SK-N-SH (cell line): ENCODE measurements around the gene SLC50A1. TPM values are rescaled to one million over a fixed set of nuclear protein-coding genes. Genes with fewer than 3 reads are reported as not detected.

Experiments
- CTCF ChIA-PET: fragments of 300-600, 350-600 bp; formaldehyde crosslinking; extraction: SDS; loops from one replicate; lab custom pipeline; 2021; lab: Yijun Ruan, JAX
- POLR2A ChIA-PET: fragments of 350-600 bp; sonication (Branson Sonifier 250); formaldehyde crosslinking; extraction: SDS; loops from one replicate; lab custom pipeline; 2020; ENCODE audit warnings: antibody characterized with exemption, inconsistent platforms; lab: Yijun Ruan, JAX
- DNase-seq: peaks from one replicate; pipeline ENCODE4 v3.0.0; 2012
- H2AFZ ChIP-seq: fragments of 200-600 bp; sonication (generic); 2 replicates; pipeline ENCODE4 v1.8.1; 2016; ENCODE audit warnings: antibody characterized with exemption, mild to moderate bottlenecking, low read depth
- H3F3A ChIP-seq: fragments of 200-600 bp; sonication (generic); replicated peaks from 2 replicates; pipeline ENCODE3; 2016; ENCODE audit warnings: antibody characterized with exemption, mild to moderate bottlenecking; ENCODE audit not compliant: insufficient read depth
- H3K27ac ChIP-seq, 2 experiments: fragments of 200-500 bp in 1 of 2; fragments of 200-600 bp in 1 of 2; sonication (Bioruptor generic) in 1 of 2; sonication (generic), shearing (Covaris generic) in 1 of 2; 2 replicates each; pipeline versions ENCODE4 v1.5.1 to v1.6.1; 2014 to 2016; ENCODE audit warnings: low read depth in 2 of 2, inconsistent platforms in 1 of 2, low read length in 1 of 2, mild to moderate bottlenecking in 1 of 2, mixed read lengths in 1 of 2
- H3K27me3 ChIP-seq: fragments of 200-600 bp; sonication (generic), shearing (Covaris generic); 2 replicates; pipeline ENCODE4 v1.6.1; 2016; ENCODE audit warnings: mixed run types; ENCODE audit not compliant: insufficient read depth
- H3K36me3 ChIP-seq, 2 experiments: fragments of 200-500 bp in 1 of 2; fragments of 200-600 bp in 1 of 2; sonication (Bioruptor generic) in 1 of 2; sonication (generic) in 1 of 2; replicated peaks in 1 of 2; 2 replicates each; pipeline versions ENCODE3 to v1.5.1; 2014 to 2016; ENCODE audit warnings: low read length in 1 of 2, mild to moderate bottlenecking in 1 of 2; ENCODE audit not compliant: insufficient read depth in 2 of 2, control insufficient read depth in 1 of 2
- H3K4me1 ChIP-seq, 2 experiments: fragments of 200-500 bp in 1 of 2; fragments of 200-600 bp in 1 of 2; sonication (Bioruptor generic) in 1 of 2; sonication (generic), shearing (Covaris generic) in 1 of 2; 2 replicates each; pipeline versions ENCODE4 v1.5.1 to v1.6.1; 2014 to 2016; ENCODE audit warnings: low read depth in 1 of 2, low read length in 1 of 2, mixed run types in 1 of 2; ENCODE audit not compliant: insufficient read depth in 2 of 2, control insufficient read depth in 1 of 2
- H3K4me2 ChIP-seq: fragments of 200-600 bp; sonication (generic), shearing (Covaris generic); 2 replicates; pipeline ENCODE4 v1.6.1; 2017; ENCODE audit warnings: mixed run types
- H3K4me3 ChIP-seq, 2 experiments: fragments of 200-500 bp in 1 of 2; fragments of 200-600 bp in 1 of 2; sonication (Bioruptor generic) in 1 of 2; sonication (generic), shearing (Covaris generic) in 1 of 2; 2 replicates each; pipeline versions ENCODE4 v1.5.1 to v1.8.1; 2014 to 2016; ENCODE audit warnings: low read depth in 2 of 2, inconsistent platforms in 1 of 2, low read length in 1 of 2, mild to moderate bottlenecking in 1 of 2, mixed read lengths in 1 of 2, moderate library complexity in 1 of 2
- H3K79me2 ChIP-seq: fragments of 200-600 bp; sonication (generic); 2 replicates; pipeline ENCODE4 v1.8.1; 2017; ENCODE audit warnings: mild to moderate bottlenecking; ENCODE audit not compliant: insufficient read depth
- H3K9ac ChIP-seq: fragments of 200-600 bp; sonication (generic); 2 replicates; pipeline ENCODE4 v1.6.1; 2017; ENCODE audit warnings: mixed run types
- H3K9me2 ChIP-seq: fragments of 200-600 bp; sonication (generic); 2 replicates; pipeline ENCODE4 v1.6.1; 2017; ENCODE audit warnings: mixed run types
- H3K9me3 ChIP-seq: fragments of 200-600 bp; sonication (generic); 2 replicates; pipeline ENCODE4 v1.6.1; 2017; ENCODE audit warnings: mixed run types, mild to moderate bottlenecking, moderate library complexity
- H4K20me1 ChIP-seq: fragments of 200-600 bp; sonication (generic); 2 replicates; pipeline ENCODE4 v1.6.1; 2017; ENCODE audit warnings: mild to moderate bottlenecking, mixed run types; ENCODE audit not compliant: insufficient read depth
- CHD2 ChIP-seq: fragments of 150-350 bp; IDR thresholded peaks from 2 replicates; pipeline ENCODE4 v1.6.1; 2018; ENCODE audit warnings: low read length; ENCODE audit not compliant: partially characterized antibody
- EZH2phosphoT487 ChIP-seq: fragments of 200-600 bp; sonication (generic); IDR thresholded peaks from 2 replicates; pipeline ENCODE4 v1.6.1; 2017; ENCODE audit warnings: low read depth, mixed run types, mild to moderate bottlenecking, antibody characterized with exemption, moderate library complexity, borderline replicate concordance
- FOXM1 ChIP-seq: IDR thresholded peaks from 2 replicates; pipeline ENCODE4 v1.4.0; 2012; ENCODE audit warnings: low read depth, mild to moderate bottlenecking
- GATA2 ChIP-seq: sonication (generic); formaldehyde crosslinking; IDR thresholded peaks from 2 replicates; pipeline ENCODE4 v1.5.0; 2020; ENCODE audit warnings: mild to moderate bottlenecking, missing genetic modification reagents
- MEF2A ChIP-seq: IDR thresholded peaks from 2 replicates; pipeline ENCODE4 v1.4.0; 2012; ENCODE audit warnings: low read depth, borderline replicate concordance
- NRF1 ChIP-seq: IDR thresholded peaks from 2 replicates; pipeline ENCODE4 v1.6.1; 2012; ENCODE audit warnings: low read depth, mild to moderate bottlenecking, low read length
- RCOR1 ChIP-seq: fragments of 150-350 bp; IDR thresholded peaks from 2 replicates; pipeline ENCODE4 v1.6.1; 2017; ENCODE audit warnings: antibody characterized with exemption, low read length
- RXRA ChIP-seq: IDR thresholded peaks from 2 replicates; pipeline ENCODE4 v1.4.0; 2012; ENCODE audit warnings: low read depth, mild to moderate bottlenecking, borderline replicate concordance
- SIN3A ChIP-seq: IDR thresholded peaks from 2 replicates; pipeline ENCODE4 v1.6.1; 2012; ENCODE audit warnings: low read depth, mild to moderate bottlenecking, low read length, moderate library complexity, borderline replicate concordance
- SMC3 ChIP-seq: IDR thresholded peaks from 2 replicates; pipeline ENCODE4 v1.6.1; 2012; ENCODE audit warnings: low read depth, low read length, improper control_type of control experiment
- TCF12 ChIP-seq: IDR thresholded peaks from 2 replicates; pipeline ENCODE4 v1.4.0; 2012
- TEAD4 ChIP-seq: IDR thresholded peaks from 2 replicates; pipeline ENCODE4 v1.4.0; 2012; ENCODE audit warnings: mild to moderate bottlenecking, borderline replicate concordance; ENCODE audit not compliant: insufficient read depth
- WGBS: methylation state at CpG from one replicate; pipeline ENCODE4 v1.1.6; 2017; ENCODE audit warnings: low lambda C conversion rate; 5-methylcytosine and 5-hydroxymethylcytosine counted together
- polyA plus RNA-seq, 3 experiments: library from polyadenylated mRNA; depleted of rRNA; stranded (reverse); fragments of >200 nt; gene quantifications; 2 replicates each; pipeline ENCODE4 v1.2.3, GENCODE V29; 2012
- TF ChIP-seq, protein P1 (sequence below): fragments of 150-350 bp; IDR thresholded peaks from 2 replicates; pipeline ENCODE4 v1.6.1; 2016; ENCODE audit warnings: mild to moderate bottlenecking, low read depth, low read length
- TF ChIP-seq, protein P2 (sequence below): IDR thresholded peaks from 2 replicates; pipeline ENCODE4 v1.4.0; 2012; ENCODE audit warnings: low read depth, borderline replicate concordance
- TF ChIP-seq, protein P3 (sequence below): IDR thresholded peaks from 2 replicates; pipeline ENCODE4 v1.4.0; 2012; ENCODE audit warnings: low read depth
- TF ChIP-seq, protein P4 (sequence below): IDR thresholded peaks from 2 replicates; pipeline ENCODE4 v1.4.0; 2012; ENCODE audit warnings: low read depth, borderline replicate concordance

SLC50A1 gene
- polyA plus RNA-seq, 1 of the 3 experiments (the other 2 are of a cell fraction), result 58.4 TPM

DNA sequence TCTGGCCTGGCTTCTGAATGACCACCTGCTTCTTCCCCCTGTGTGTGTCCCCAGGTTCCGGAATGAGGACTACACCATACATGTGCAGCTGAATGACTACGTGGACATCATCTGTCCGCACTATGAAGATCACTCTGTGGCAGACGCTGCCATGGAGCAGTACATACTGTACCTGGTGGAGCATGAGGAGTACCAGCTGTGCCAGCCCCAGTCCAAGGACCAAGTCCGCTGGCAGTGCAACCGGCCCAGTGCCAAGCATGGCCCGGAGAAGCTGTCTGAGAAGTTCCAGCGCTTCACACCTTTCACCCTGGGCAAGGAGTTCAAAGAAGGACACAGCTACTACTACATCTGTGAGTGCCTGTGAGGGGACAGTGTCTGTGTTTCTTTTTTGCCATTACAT is 4.4 kb upstream of the SLC50A1 start:
- no peaks in the 10 kb centered on the region for H3K9me2 ChIP-seq
- peaks cover 19 to 50% of the 10 kb centered on the region in 2 experiments for H3K4me1 ChIP-seq
- DNase-seq, result no peak
- POLR2A ChIA-PET, result interaction anchor here (0.6 kb wide), 1 partner anchor 25 kb away, joined by 3 read pairs; no protein-coding TSS in a partner anchor
- H3K79me2 ChIP-seq, result peaks cover 1% of the 10 kb centered on the region; the same call in 1 of the 2 replicates
- peaks cover 20% of the 10 kb centered on the region for H3F3A ChIP-seq
- H3K9me3 ChIP-seq, result no peaks in the 10 kb centered on the region
- WGBS, result 96% methylated on average over 4 of the region's 8 CpGs
- H4K20me1 ChIP-seq, result no peaks in the 10 kb centered on the region
- no peak overlapping the region for H3K4me2 ChIP-seq
- no peak overlapping the region for H2AFZ ChIP-seq
- H3K9ac ChIP-seq, result no peak overlapping the region
- CTCF ChIA-PET, result interaction anchor here (0.6 to 9.7 kb wide), 8 partner anchors 36 to 96 kb away, joined by 3 to 67 read pairs (median 4); partner anchors contain the start of gene KRTCAP2
- H3K27ac ChIP-seq, result no peak overlapping the region
- H3K4me3 ChIP-seq, result no peak overlapping the region
- no peaks in the 10 kb centered on the region for H3K27me3 ChIP-seq
- TF ChIP-seq FOXM1 (no peak), SIN3A (no peak), NRF1 (no peak), GATA2 (CRISPR knock-in tag) (no peak)
- TF ChIP-seq, protein P1, sequence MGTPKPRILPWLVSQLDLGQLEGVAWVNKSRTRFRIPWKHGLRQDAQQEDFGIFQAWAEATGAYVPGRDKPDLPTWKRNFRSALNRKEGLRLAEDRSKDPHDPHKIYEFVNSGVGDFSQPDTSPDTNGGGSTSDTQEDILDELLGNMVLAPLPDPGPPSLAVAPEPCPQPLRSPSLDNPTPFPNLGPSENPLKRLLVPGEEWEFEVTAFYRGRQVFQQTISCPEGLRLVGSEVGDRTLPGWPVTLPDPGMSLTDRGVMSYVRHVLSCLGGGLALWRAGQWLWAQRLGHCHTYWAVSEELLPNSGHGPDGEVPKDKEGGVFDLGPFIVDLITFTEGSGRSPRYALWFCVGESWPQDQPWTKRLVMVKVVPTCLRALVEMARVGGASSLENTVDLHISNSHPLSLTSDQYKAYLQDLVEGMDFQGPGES, result no peak
- TF ChIP-seq, protein P2, sequence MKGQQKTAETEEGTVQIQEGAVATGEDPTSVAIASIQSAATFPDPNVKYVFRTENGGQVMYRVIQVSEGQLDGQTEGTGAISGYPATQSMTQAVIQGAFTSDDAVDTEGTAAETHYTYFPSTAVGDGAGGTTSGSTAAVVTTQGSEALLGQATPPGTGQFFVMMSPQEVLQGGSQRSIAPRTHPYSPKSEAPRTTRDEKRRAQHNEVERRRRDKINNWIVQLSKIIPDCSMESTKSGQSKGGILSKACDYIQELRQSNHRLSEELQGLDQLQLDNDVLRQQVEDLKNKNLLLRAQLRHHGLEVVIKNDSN, result no peak
- TF ChIP-seq, protein P3, sequence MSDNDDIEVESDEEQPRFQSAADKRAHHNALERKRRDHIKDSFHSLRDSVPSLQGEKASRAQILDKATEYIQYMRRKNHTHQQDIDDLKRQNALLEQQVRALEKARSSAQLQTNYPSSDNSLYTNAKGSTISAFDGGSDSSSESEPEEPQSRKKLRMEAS, result no peak
- H3K36me3 ChIP-seq, result peaks cover 5 to 23% of the 10 kb centered on the region in 2 experiments

DNA sequence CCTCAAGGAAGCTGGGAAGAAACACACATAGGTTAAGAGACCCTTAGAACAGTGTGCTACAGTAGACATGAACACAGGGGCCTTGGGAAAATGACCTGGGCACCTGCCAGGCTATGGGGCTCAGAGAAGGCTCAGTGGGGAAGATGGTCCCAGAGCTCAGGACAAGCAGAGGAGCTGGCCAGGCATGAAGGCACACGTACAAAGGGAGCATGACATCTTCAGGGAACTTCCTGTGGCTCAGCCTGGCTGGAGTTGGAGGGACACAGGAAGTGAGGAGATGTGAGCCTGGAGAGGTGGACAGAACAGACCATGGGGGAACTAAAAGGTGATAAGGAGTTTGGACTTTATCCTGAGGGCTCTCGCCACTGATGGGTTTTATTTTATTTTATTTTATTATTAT is 3.8 kb upstream of the SLC50A1 start:
- ChIA-PET POLR2A (no interaction called here), CTCF (interaction anchor here (0.6 to 9.7 kb wide), 6 partner anchors 36 to 87 kb away, joined by 3 to 67 read pairs (median 13); partner anchors contain the start of gene KRTCAP2)
- peaks cover 20 to 48% of the 10 kb centered on the region in 2 experiments for H3K4me1 ChIP-seq

More for the DNA sequence above, 3.8 kb upstream of the SLC50A1 start:
- H2AFZ ChIP-seq, result no peak overlapping the region
- H3K36me3 ChIP-seq, result peaks cover 5 to 23% of the 10 kb centered on the region in 2 experiments
- 89% methylated on average over 2 of the region's 2 CpGs for WGBS
- no peak overlapping the region for H3K27ac ChIP-seq
- no peak for DNase-seq
- no peak overlapping the region for H3K4me3 ChIP-seq
- no peaks in the 10 kb centered on the region for H3K9me3 ChIP-seq
- no peaks in the 10 kb centered on the region for H3K27me3 ChIP-seq
- H3K9ac ChIP-seq, result no peak overlapping the region
- TF ChIP-seq MEF2A (no peak), SMC3 (no peak), TEAD4 (no peak), RXRA (no peak), TCF12 (no peak), SIN3A (no peak), CHD2 (no peak), RCOR1 (no peak), EZH2phosphoT487 (no peak)
- TF ChIP-seq, protein P3, result no peak
- TF ChIP-seq, protein P1, result no peak
- TF ChIP-seq, protein P2, result no peak
- TF ChIP-seq, protein P4, sequence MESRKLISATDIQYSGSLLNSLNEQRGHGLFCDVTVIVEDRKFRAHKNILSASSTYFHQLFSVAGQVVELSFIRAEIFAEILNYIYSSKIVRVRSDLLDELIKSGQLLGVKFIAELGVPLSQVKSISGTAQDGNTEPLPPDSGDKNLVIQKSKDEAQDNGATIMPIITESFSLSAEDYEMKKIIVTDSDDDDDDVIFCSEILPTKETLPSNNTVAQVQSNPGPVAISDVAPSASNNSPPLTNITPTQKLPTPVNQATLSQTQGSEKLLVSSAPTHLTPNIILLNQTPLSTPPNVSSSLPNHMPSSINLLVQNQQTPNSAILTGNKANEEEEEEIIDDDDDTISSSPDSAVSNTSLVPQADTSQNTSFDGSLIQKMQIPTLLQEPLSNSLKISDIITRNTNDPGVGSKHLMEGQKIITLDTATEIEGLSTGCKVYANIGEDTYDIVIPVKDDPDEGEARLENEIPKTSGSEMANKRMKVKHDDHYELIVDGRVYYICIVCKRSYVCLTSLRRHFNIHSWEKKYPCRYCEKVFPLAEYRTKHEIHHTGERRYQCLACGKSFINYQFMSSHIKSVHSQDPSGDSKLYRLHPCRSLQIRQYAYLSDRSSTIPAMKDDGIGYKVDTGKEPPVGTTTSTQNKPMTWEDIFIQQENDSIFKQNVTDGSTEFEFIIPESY, result no peak
- peaks cover 7% of the 10 kb centered on the region; the same call in 1 of the 2 replicates for H3K79me2 ChIP-seq
- no peaks in the 10 kb centered on the region for H3K9me2 ChIP-seq
- no peaks in the 10 kb centered on the region for H4K20me1 ChIP-seq
- H3F3A ChIP-seq, result peaks cover 20% of the 10 kb centered on the region
- no peak overlapping the region for H3K4me2 ChIP-seq
